ENCODE measurements around the gene ATL2. TPM values are rescaled to one million over a fixed set of nuclear protein-coding genes. Genes with fewer than 3 reads are reported as not detected.

ATL2 gene
- total RNA-seq, 1 experiment from 2014 or later: 66.7 TPM

- H3K36me3 Mint-ChIP-seq (ENCODE audit: insufficient read depth in 1 of 3, low read depth in 3 of 3): no peaks in the 10 kb centered on the region; a peak in 1 of 7 replicates
- no peak overlapping the region for H2BK15ac ChIP-seq (ENCODE audit: low read depth, low read length)
- H3K79me2 ChIP-seq (ENCODE audit: insufficient read depth, low read length): no peaks in the 10 kb centered on the region
- no peak overlapping the region for H4K8ac ChIP-seq (replicated peaks; ENCODE audit: insufficient read length, low read depth, low read length)
- H3K9ac ChIP-seq (ENCODE audit: extremely low read depth, insufficient read length, low read length): no peak overlapping the region
- TF ChIP-seq, protein P1, sequence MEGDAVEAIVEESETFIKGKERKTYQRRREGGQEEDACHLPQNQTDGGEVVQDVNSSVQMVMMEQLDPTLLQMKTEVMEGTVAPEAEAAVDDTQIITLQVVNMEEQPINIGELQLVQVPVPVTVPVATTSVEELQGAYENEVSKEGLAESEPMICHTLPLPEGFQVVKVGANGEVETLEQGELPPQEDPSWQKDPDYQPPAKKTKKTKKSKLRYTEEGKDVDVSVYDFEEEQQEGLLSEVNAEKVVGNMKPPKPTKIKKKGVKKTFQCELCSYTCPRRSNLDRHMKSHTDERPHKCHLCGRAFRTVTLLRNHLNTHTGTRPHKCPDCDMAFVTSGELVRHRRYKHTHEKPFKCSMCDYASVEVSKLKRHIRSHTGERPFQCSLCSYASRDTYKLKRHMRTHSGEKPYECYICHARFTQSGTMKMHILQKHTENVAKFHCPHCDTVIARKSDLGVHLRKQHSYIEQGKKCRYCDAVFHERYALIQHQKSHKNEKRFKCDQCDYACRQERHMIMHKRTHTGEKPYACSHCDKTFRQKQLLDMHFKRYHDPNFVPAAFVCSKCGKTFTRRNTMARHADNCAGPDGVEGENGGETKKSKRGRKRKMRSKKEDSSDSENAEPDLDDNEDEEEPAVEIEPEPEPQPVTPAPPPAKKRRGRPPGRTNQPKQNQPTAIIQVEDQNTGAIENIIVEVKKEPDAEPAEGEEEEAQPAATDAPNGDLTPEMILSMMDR (conservative IDR thresholded peaks at IDR 0.05): no peak
- no peak overlapping the region for H3K18ac ChIP-seq (ENCODE audit: insufficient read length, low read depth, low read length)
- no peak overlapping the region for H4K5ac ChIP-seq (ENCODE audit: insufficient read length, low read depth, low read length)
- no peak overlapping the region for H3K4me3 Mint-ChIP-seq
- H3K4me2 ChIP-seq (ENCODE audit: insufficient read depth, insufficient read length, low read length): no peak overlapping the region
- H2BK120ac ChIP-seq (ENCODE audit: low read depth, low read length, poor library complexity, severe bottlenecking): no peak overlapping the region
- H3K27ac ChIP-seq (ENCODE audit: insufficient read length, low read depth, low read length): no peak overlapping the region
- H2BK12ac ChIP-seq (ENCODE audit: insufficient read length, low read depth, low read length): no peak overlapping the region
- H3K4me1 ChIP-seq (ENCODE audit: insufficient read depth, low read length): no peaks in the 10 kb centered on the region
- H3K27ac Mint-ChIP-seq: peak overlapping the region in 1 of 3 experiments; percentile 56; a peak in 1 of 7 replicates
- H3K14ac ChIP-seq (ENCODE audit: insufficient read depth, low read length): no peak overlapping the region
- DNase-seq: no peak
- H3K4ac ChIP-seq (ENCODE audit: low read depth, low read length): no peak overlapping the region
- H3K79me1 ChIP-seq (ENCODE audit: insufficient read depth, low read depth, low read length, poor library complexity, severe bottlenecking): no peaks in the 10 kb centered on the region
- H3K23me2 ChIP-seq (ENCODE audit: insufficient read length, low read depth, low read length, poor library complexity, severe bottlenecking): no peaks in the 10 kb centered on the region
- no peaks in the 10 kb centered on the region; a peak in 1 of 5 replicates for H3K9me3 Mint-ChIP-seq
- H3K4me1 Mint-ChIP-seq: peaks cover 11 to 13% of the 10 kb centered on the region in 2 experiments
- no peaks in the 10 kb centered on the region for H3K9me3 ChIP-seq (ENCODE audit: control insufficient read depth, low read depth, low read length)
- no peak overlapping the region for H2AK5ac ChIP-seq (ENCODE audit: insufficient read length, low read length)
- H3T11ph ChIP-seq (ENCODE audit: low read length): no peak overlapping the region
- no peak overlapping the region for H3K56ac ChIP-seq (ENCODE audit: insufficient read length, low read depth, low read length)
- peaks cover 9% of the 10 kb centered on the region for H3K27me3 Mint-ChIP-seq (ENCODE audit: low read depth)
- no peaks in the 10 kb centered on the region for H4K20me1 ChIP-seq (ENCODE audit: control insufficient read depth, insufficient read depth, insufficient read length)
- H3K23ac ChIP-seq (ENCODE audit: insufficient read length, low read depth, low read length): no peak overlapping the region
- no peaks in the 10 kb centered on the region for H3K27me3 ChIP-seq (ENCODE audit: insufficient read depth, low read length)
- no peak overlapping the region for H2BK20ac ChIP-seq (ENCODE audit: low read depth, low read length, poor library complexity, severe bottlenecking)
- H2AFZ ChIP-seq (ENCODE audit: low read length): no peak overlapping the region
- WGBS (ENCODE audit: extremely low coverage, insufficient read length, low lambda C conversion rate): no CpG with 5 or more reads among the region's 3 CpGs
- H2BK5ac ChIP-seq (ENCODE audit: insufficient read length, low read length): no peak overlapping the region
- no peak overlapping the region for H4K91ac ChIP-seq (ENCODE audit: insufficient read length, low read depth, low read length)
These were observed 110.6 kb downstream of the ATL2 start for GRCh38 chr2:38266382-38267061.

All from H9 (cell line).